Stimulated activated naive B cell treated with anti-CD40 and anti-IgM and Interleukin-4, amounts not matched to agents 10 μg/mL and 1 μg/mL and 100 μg/mL, for 72 hours (primary cell): Measurements from ENCODE around the gene ZNF664.

Experiments
- ATAC-seq, 2 donors: fragments of 150-1000 bp; cut with Tn5 transposase; replicated peaks; 2 replicates each; pipeline ENCODE4 v1.10.0; 2021; ENCODE audit warnings: moderate library complexity in 1 of 2
- DNase-seq: peaks from one replicate; pipeline ENCODE4 v3.0.0; 2021
- H3K27ac Mint-ChIP-seq: one replicate; pipeline ENCODE4 v1.8.0; 2022; ENCODE audit warnings: mild to moderate bottlenecking, mixed read lengths
- H3K27me3 Mint-ChIP-seq, 2 donors: one replicate each; pipeline ENCODE4 v1.8.0; 2022; ENCODE audit warnings: mixed read lengths in 2 of 2
- H3K36me3 Mint-ChIP-seq, 2 donors: one replicate each; pipeline ENCODE4 v1.8.0; 2022; ENCODE audit warnings: mixed read lengths in 2 of 2, mild to moderate bottlenecking in 1 of 2
- H3K4me1 Mint-ChIP-seq, 2 donors: one replicate each; pipeline ENCODE4 v1.8.0; 2022; ENCODE audit warnings: mixed read lengths in 2 of 2, mild to moderate bottlenecking in 1 of 2
- H3K4me3 Mint-ChIP-seq, 2 donors: one replicate each; pipeline ENCODE4 v1.8.0; 2022; ENCODE audit warnings: mild to moderate bottlenecking in 2 of 2, mixed read lengths in 2 of 2, moderate library complexity in 1 of 2
- H3K9me3 Mint-ChIP-seq, 2 donors: one replicate each; pipeline ENCODE4 v1.8.0; 2022; ENCODE audit warnings: mixed read lengths in 2 of 2, mild to moderate bottlenecking in 1 of 2

Gene ZNF664

DNA sequence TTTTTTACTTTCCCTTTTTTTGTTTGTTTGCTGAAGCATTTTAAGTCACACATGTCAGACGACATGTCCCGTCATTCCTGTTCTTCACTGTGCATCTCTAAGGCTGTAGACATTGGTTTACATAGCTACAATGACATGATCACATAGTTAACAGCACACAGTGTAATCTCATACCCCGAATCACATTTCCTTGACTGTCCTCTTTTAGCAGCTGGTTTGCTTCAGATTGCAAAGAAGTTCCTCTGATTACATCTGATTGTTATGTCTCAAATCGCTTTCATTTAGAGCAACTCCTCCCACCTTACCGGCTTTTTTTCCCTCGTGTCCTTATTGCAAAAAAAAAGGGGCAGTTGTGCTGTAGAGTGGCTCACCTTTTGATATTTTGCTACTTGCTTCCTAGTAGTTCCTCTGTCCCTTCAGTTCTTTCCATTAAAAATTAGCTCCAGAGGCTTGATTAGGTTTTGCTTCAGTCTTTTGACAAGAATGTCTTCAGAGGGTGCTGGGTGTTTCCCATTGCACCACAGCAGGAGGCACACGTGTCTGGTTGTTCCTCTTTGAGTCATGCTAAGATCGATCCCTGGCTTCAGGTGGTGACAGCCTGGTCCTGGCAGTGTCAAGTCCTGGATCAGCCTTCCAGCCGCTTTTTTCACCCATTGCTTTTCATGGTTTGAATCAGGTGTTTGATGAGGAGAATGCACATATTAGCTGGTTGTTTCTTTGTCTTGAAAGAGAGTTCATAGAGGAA is 35.0 kb downstream of the ZNF664 start:
- no peaks in the 10 kb centered on the region for H3K9me3 Mint-ChIP-seq
- H3K27me3 Mint-ChIP-seq, result no peaks in the 10 kb centered on the region
- no peak overlapping the region for H3K4me3 Mint-ChIP-seq
- H3K27ac Mint-ChIP-seq, result no peak overlapping the region
- peaks cover 24 to 31% of the 10 kb centered on the region in 2 donors for H3K4me1 Mint-ChIP-seq
- peaks cover 29 to 47% of the 10 kb centered on the region in 2 donors for H3K36me3 Mint-ChIP-seq
- no peak for DNase-seq
- peak; percentile 40 to 45 for ATAC-seq

DNA sequence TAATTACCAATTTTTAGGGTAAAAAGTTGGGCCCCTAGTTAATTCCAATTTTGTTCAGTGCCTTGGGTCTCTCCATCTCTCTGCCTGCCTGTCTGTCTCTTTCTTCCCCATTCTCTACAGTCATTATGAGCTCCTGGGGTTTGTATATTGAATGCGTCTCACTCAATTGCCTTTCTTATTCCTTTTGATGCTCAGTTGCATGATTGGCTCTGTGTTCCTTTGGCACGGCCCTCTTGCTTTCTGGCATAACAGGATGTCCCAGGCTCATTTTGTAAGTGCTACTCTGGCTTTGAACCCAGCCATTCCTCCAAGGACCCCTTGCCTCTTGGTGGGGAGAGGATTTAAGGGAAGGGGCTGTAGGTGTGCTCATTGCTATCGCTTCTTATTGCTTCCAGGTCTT is 35.6 kb downstream of the ZNF664 start:
- peaks cover 24 to 31% of the 10 kb centered on the region in 2 donors for H3K4me1 Mint-ChIP-seq
- H3K27ac Mint-ChIP-seq, result no peak overlapping the region
- H3K4me3 Mint-ChIP-seq, result no peak overlapping the region
- DNase-seq, result no peak
- no peaks in the 10 kb centered on the region for H3K9me3 Mint-ChIP-seq
- peaks cover 32 to 53% of the 10 kb centered on the region in 2 donors for H3K36me3 Mint-ChIP-seq
- H3K27me3 Mint-ChIP-seq, result no peaks in the 10 kb centered on the region
- no peak for ATAC-seq

DNA sequence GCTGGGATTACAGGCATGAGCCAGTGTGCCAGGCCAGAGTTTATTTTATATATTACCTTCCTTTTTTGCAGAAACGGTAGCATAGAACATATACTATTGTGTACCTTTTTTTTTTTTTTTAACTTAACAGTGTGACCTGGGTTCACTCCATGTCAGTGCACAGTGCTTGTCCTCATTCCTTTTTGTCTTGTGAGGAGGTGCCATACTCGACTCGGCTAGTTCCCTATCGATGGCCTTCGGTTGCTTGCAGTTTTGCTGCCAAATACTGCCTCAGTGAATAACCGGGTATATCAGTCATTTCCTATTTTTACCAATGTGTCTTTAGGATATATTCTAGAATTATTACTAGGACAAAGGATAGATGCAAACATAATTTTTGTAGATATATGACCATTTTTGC is 36.8 kb downstream of the ZNF664 start:
- H3K9me3 Mint-ChIP-seq, result no peaks in the 10 kb centered on the region
- no peaks in the 10 kb centered on the region for H3K27me3 Mint-ChIP-seq
- DNase-seq (no peak), ATAC-seq (no peak)
- peaks cover 38 to 62% of the 10 kb centered on the region in 2 donors for H3K36me3 Mint-ChIP-seq
- H3K4me1 Mint-ChIP-seq, result peaks cover 24 to 31% of the 10 kb centered on the region in 2 donors
- H3K27ac Mint-ChIP-seq, result no peak overlapping the region
- no peak overlapping the region for H3K4me3 Mint-ChIP-seq

DNA sequence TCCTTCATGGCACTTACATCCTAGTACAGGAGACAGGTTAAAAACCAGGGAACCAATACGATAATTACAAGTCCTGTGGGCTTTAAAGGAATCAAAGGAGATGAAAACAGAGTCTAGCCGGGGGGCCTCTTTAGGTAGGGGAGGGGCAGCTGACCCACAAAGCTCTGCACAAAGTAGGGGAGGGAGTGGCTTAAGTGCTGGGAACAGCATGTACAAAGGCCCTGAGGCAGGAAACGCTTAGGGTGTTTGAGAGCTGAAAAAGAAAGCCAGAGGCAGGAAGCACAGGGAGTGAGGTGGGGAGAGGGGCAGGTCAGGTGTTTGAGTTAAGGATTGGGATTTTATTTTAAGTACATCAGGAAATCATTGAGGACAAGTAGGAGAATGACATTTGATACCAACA is 37.7 kb downstream of the ZNF664 start:
- Mint-ChIP-seq H3K36me3 (peaks cover 38 to 64% of the 10 kb centered on the region in 2 donors), H3K27ac (no peak overlapping the region), H3K4me3 (no peak overlapping the region), H3K27me3 (no peaks in the 10 kb centered on the region), H3K9me3 (no peaks in the 10 kb centered on the region), H3K4me1 (peaks cover 21 to 27% of the 10 kb centered on the region in 2 donors)
- ATAC-seq (no peak), DNase-seq (no peak)

DNA sequence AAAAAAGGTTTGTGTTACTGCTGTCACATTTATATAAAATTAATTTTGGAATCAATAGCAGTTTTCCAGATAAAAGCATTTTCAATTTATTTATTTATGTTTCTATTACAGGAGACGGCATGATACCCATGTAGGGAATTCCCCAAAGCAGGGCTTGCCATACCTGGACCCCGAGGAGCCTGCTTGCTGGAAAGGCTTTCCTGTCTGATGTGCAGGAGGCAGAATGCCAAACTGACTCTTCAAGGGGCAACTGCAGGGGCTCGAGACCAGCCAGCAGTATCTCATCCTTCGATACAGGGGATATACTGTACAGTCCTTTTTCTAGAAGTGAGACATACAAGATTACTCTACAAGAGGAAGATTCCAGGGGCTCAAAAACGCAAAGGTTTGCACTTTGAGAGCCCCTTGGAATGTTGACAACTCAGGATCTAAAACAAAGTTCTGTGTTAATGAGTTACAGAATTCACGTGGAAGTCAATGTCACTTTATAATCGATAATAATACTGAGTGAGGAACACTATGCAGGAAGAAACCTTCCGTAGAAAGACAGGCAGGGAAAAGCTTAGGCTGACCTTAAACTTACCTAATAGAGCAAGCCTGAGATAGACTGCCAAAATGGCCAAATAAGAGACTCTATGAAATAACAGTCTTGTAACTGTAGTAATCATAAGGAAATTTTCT is 38.6 kb downstream of the ZNF664 start:
- peaks cover 34 to 56% of the 10 kb centered on the region in 2 donors for H3K36me3 Mint-ChIP-seq
- H3K9me3 Mint-ChIP-seq, result no peaks in the 10 kb centered on the region
- H3K27me3 Mint-ChIP-seq, result no peaks in the 10 kb centered on the region
- H3K4me3 Mint-ChIP-seq, result no peak overlapping the region
- no peak overlapping the region for H3K27ac Mint-ChIP-seq
- H3K4me1 Mint-ChIP-seq, result peaks cover 13 to 18% of the 10 kb centered on the region in 2 donors
- DNase-seq, result no peak
- no peak for ATAC-seq

DNA sequence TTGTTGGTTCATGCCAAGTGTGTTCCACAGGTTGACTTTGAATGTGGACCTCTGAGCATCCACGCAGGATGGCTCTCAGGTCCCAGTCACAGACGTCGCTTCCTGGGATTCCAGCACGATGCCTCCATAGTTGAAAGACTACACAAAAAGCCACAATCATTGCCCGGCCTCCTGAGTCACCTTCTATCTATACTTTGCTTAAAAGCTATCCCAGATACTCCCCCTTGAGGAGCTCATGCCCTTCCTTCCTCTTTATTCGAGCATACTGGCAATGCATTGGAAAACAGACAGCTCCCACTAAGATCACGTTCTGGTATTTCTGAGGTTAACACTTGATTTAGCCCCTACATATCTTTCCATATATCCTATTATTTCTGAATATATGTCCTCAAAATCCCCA is 40.1 kb downstream of the ZNF664 start:
- DNase-seq, result no peak
- peak overlapping the region; percentile 22 for H3K27ac Mint-ChIP-seq
- no peaks in the 10 kb centered on the region for H3K9me3 Mint-ChIP-seq
- no peak overlapping the region for H3K4me3 Mint-ChIP-seq
- H3K36me3 Mint-ChIP-seq, result peaks cover 31 to 49% of the 10 kb centered on the region in 2 donors
- ATAC-seq, result no peak
- peaks cover 3 to 7% of the 10 kb centered on the region in 2 donors for H3K4me1 Mint-ChIP-seq
- no peaks in the 10 kb centered on the region for H3K27me3 Mint-ChIP-seq

DNA sequence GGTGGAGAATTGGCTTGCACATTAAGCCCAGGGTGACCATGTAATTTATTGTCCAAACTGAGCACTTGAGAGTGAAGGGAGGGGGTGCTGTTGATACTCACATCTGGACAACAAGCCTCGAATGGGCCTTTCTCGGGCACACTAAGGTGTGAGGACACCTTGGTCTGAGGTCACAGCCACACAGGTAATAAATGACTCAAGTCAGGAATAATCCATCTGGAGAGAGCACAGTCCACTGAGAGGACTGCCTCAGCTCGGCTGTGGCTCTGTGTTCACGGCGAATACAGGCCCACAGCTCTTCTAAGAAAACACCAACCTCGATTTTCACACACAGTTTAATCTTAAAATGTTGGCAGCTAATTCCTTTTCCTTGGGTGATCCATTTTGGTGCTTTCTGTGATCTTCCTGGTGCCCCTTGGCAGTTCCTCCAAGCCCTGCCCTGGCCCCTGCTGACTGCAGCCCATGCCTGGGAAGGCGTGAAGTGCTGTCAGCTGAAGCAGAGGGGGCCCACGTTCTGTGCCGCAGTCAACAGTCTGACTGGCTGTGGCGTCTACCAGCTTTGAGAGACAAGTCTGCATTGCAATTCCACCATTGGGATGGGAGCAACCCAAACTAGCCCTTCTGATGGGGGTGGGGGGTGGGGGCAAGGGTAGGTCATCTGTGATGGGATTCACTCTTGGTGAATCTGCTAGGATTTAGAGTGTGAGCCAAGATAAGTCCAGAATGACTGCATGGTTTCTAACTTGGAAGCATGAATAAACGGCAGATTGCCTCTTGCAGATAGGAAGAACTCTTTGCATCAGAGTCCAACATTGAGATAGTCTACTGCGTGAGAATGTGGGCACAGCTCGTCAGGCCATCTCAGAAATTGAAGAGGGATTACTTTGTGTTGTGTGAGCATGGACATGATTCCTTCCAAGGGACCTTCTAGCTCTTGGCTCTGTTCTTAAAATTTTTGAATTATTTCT is 42.8 kb downstream of the ZNF664 start:
- Mint-ChIP-seq H3K4me1 (peaks cover 5 to 8% of the 10 kb centered on the region in 2 donors), H3K4me3 (no peak overlapping the region), H3K9me3 (no peaks in the 10 kb centered on the region), H3K27ac (no peak overlapping the region), H3K36me3 (peaks cover 24 to 37% of the 10 kb centered on the region in 2 donors), H3K27me3 (no peaks in the 10 kb centered on the region)
- ATAC-seq (no peak), DNase-seq (no peak)

DNA sequence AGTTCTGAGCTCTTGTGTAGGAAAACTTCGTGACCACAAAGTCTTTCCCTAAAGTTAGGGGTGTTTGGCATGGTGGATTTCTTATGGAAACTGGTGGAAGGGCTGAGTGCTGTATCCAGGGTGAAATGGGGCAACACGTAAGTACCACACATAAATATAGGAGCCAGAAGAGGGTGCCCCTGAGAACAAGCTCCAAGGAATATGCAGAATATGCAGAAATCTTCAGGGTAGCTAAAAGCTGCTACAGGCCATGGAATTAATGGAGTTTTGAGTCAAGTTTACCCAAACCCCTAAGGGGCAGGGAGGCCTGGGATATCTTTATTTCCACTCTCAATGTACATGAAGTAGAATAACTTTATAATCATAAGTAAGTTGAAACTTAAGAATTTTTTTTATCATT is 44.0 kb downstream of the ZNF664 start:
- Mint-ChIP-seq H3K4me3 (no peak overlapping the region), H3K4me1 (peaks cover 5 to 8% of the 10 kb centered on the region in 2 donors), H3K9me3 (no peaks in the 10 kb centered on the region), H3K36me3 (peaks cover 18 to 27% of the 10 kb centered on the region in 2 donors), H3K27ac (no peak overlapping the region), H3K27me3 (no peaks in the 10 kb centered on the region)
- no peak for ATAC-seq
- no peak for DNase-seq

DNA sequence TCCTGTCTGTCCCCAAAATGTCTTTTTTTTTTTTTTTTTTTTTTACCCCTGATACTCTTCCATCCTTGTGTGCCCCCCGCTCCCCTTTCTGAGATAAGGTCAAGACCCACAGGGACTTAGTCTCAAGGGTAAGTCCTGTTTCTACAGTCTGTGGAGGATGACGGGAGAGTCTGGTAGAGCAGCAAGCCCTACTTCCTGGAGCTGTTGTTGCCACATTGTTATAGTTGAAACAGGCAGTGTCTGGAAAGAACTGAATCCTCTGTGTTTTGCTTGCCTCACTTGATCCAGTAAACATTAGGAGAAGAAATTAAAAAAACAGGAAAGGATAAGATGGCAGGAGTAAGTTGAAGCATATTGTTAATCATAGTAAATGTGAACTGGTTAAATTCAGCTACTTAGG is 45.5 kb downstream of the ZNF664 start:
- Mint-ChIP-seq H3K27ac (no peak overlapping the region), H3K36me3 (peaks cover 10 to 14% of the 10 kb centered on the region in 2 donors), H3K4me3 (no peak overlapping the region), H3K27me3 (no peaks in the 10 kb centered on the region), H3K4me1 (peaks cover 5 to 8% of the 10 kb centered on the region in 2 donors), H3K9me3 (no peaks in the 10 kb centered on the region)
- DNase-seq (no peak), ATAC-seq (no peak)

DNA sequence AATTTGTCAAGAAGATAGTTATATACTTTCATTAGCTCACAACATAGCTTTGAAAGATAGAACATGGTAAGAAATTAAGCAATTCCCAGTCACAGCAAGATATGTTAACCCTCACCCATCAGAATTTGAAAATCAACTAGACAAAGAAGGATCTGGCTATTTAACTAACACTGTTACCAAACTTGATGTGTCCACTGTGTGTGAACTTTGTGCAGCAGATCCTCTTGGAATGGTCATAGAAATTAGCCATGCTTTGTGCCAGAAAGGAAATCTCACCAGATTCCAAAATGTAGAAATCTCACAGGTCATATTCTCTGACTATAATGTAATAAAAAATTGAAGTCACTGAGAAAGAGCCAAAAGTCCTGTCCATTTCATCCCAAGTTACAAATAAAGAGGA is 46.1 kb downstream of the ZNF664 start:
- H3K4me1 Mint-ChIP-seq, result peaks cover 6 to 8% of the 10 kb centered on the region in 2 donors
- peaks cover 5 to 8% of the 10 kb centered on the region in 2 donors for H3K36me3 Mint-ChIP-seq
- no peaks in the 10 kb centered on the region for H3K27me3 Mint-ChIP-seq
- ATAC-seq (no peak), DNase-seq (no peak)
- no peak overlapping the region for H3K27ac Mint-ChIP-seq
- no peaks in the 10 kb centered on the region for H3K9me3 Mint-ChIP-seq
- no peak overlapping the region for H3K4me3 Mint-ChIP-seq

DNA sequence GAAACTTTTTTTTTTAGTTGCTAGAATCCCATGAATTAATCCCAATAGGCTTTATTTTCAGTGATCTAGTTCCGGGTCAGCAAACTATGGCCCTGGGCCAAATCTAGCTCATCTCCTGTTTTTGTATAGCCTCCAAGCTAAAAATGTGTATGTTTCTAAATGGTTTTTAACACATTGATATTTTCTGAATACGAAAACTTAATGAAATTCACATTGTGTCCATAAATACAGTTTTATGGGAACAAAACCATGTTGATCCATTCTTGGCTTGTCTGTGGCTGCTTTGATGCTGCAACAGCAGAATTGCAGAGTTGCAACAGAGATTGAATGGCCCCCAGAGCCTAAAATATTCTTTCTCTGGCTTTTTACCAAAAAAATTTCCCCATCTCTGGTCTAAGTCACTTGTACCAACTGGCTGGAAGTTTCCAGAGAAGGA is 47.5 kb downstream of the ZNF664 start:
- no peak overlapping the region for H3K27ac Mint-ChIP-seq
- H3K9me3 Mint-ChIP-seq, result no peaks in the 10 kb centered on the region
- no peak overlapping the region for H3K4me3 Mint-ChIP-seq
- H3K4me1 Mint-ChIP-seq, result peaks cover 12 to 16% of the 10 kb centered on the region in 2 donors
- DNase-seq, result no peak
- peaks cover 0 to 2% of the 10 kb centered on the region in 2 donors for H3K36me3 Mint-ChIP-seq
- H3K27me3 Mint-ChIP-seq, result no peaks in the 10 kb centered on the region
- ATAC-seq, result no peak

DNA sequence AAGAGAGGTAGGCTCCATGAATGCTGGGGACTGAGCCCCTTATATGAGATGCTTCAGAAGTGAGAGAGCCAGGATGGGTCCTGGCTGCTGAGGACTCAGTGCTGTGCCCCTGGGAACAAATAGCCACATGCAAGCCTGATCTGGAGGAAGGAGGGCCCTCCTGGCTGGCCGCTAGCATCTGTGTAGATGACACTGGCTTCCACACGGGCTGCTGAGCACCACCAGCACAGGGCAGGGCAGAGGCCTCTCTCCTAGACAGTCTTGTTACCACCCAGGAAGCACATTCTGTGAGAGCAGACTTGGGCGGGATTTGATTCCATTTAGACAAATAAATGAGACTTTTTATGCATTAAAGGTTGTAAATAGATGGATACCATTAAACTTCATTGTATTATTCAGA is 48.0 kb downstream of the ZNF664 start:
- DNase-seq (no peak), ATAC-seq (no peak)
- peaks cover 13 to 21% of the 10 kb centered on the region in 2 donors for H3K4me1 Mint-ChIP-seq
- no peaks in the 10 kb centered on the region for H3K9me3 Mint-ChIP-seq
- H3K27me3 Mint-ChIP-seq, result no peaks in the 10 kb centered on the region
- peaks cover 0 to 2% of the 10 kb centered on the region in 2 donors for H3K36me3 Mint-ChIP-seq
- H3K4me3 Mint-ChIP-seq, result no peak overlapping the region
- no peak overlapping the region for H3K27ac Mint-ChIP-seq

DNA sequence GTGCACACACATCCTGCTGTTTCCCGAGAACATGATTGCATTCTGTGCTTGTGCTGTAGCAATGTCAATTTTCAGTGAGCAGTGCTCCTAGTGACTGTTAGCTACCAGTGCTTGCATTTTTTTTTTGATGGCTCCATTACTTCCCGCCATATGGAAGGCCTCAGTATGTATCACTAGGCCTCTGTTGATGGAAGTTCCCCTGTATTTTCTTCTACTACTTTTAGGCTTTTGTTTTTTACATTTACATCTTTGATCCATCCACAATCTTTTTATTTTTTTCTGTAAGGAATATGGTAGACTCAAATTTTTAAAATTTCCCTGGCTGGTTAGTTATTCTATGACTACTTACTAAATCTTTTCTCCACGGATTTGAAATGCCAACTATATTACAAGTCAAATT is 49.1 kb downstream of the ZNF664 start:
- Mint-ChIP-seq H3K27ac (peak overlapping the region; percentile 10), H3K9me3 (no peaks in the 10 kb centered on the region), H3K27me3 (peaks cover 0 to under 1% of the 10 kb centered on the region in 2 donors), H3K36me3 (no peaks in the 10 kb centered on the region), H3K4me3 (no peak overlapping the region), H3K4me1 (peaks cover 13 to 21% of the 10 kb centered on the region in 2 donors)
- DNase-seq (no peak), ATAC-seq (no peak)

DNA sequence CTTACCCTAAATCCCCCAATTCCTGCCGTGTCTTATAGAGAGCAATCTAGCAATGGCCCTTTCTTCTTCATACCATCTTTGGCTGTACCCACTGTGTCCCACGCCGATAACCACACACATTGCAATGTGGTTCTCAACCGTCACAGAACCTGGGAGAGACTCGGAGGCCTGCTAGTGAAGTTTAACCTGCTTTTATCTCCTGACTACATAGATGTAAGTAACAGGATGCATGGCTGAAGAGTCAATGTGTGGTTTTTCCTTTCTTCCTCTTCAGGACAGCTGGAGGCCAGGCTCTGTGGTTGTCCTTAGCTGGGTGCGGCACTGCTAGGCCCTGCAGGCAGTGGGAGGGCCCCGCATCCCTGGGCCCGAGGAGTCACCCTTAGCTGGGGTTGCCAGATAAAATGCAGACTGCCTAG is 51.3 kb downstream of the ZNF664 start:
- DNase-seq (no peak), ATAC-seq (no peak)
- Mint-ChIP-seq H3K27ac (no peak overlapping the region), H3K27me3 (peaks cover 4 to 6% of the 10 kb centered on the region in 2 donors), H3K4me3 (no peak overlapping the region), H3K36me3 (peaks cover 0 to 5% of the 10 kb centered on the region in 2 donors), H3K9me3 (no peaks in the 10 kb centered on the region), H3K4me1 (peaks cover 9 to 16% of the 10 kb centered on the region in 2 donors)
